ENCODE results near the gene PMEPA1. TPM values are rescaled to one million over a fixed set of nuclear protein-coding genes. Genes with fewer than 3 reads are reported as not detected.

PMEPA1 gene
- total RNA-seq, 2 experiments from 2014 or later = 1.4 to 3.7 TPM

- no peaks in the 10 kb centered on the region for H3K9me3 ChIP-seq (ENCODE audit: low read length)
- CTCF ChIA-PET (ENCODE audit: unreplicated experiment) = interaction anchor here (0.6 to 3.3 kb wide), 2 partner anchors 15 to 238 kb away, joined by 4 to 15 read pairs; no protein-coding TSS in a partner anchor
- no peaks in the 10 kb centered on the region for H4K20me1 ChIP-seq (ENCODE audit: insufficient read depth, low read length)
- no peaks in the 10 kb centered on the region for H3K9me2 ChIP-seq (ENCODE audit: insufficient read depth, low read length)
- H3K36me3 ChIP-seq (ENCODE audit: insufficient read depth, low read length) = no peaks in the 10 kb centered on the region
- peak overlapping the region; percentile 64 for H3K4me3 ChIP-seq (ENCODE audit: low read depth, low read length, poor library complexity, severe bottlenecking)
- POLR2A ChIA-PET = interaction anchor here (0.6 to 2.4 kb wide), 6 partner anchors 15 to 382 kb away, joined by 3 to 15 read pairs (median 4); no protein-coding TSS in a partner anchor
- BruUV-seq (replicated peaks) = no TSS peak
- peak overlapping the region; percentile 94 for H3K4me2 ChIP-seq (ENCODE audit: low read length)
- H3K4me1 ChIP-seq (ENCODE audit: insufficient read depth, low read length, poor library complexity, severe bottlenecking) = peaks cover 95% of the 10 kb centered on the region
- DNase-seq (ENCODE audit: low spot score) = no peak
- intact Hi-C loops (cut with micrococcal nuclease; ENCODE audit: unreplicated experiment) = loop anchor here (5.0 kb wide), 3 partner anchors 202 to 367 kb away; partner anchors contain the start of gene RBM38
- peak overlapping the region; percentile 99 for H3K27ac ChIP-seq (ENCODE audit: low read depth, low read length, poor library complexity, severe bottlenecking)
- no peak for TF ChIP-seq EZH2phosphoT487 (IDR thresholded peaks at IDR 0.05; ENCODE audit: borderline replicate concordance, low read depth, low read length)
- no peak overlapping the region for H2AFZ ChIP-seq (ENCODE audit: low read length)
- peaks cover 20% of the 10 kb centered on the region; the same call in 1 of the 2 replicates for H3K79me2 ChIP-seq (ENCODE audit: insufficient read depth, low read depth, low read length)
These were observed 25.7 kb downstream of the PMEPA1 start for GRCh38 chr20:57683881-57684807.

GRCh38 chr20:57683287-57683686, 26.5 kb downstream of the PMEPA1 start:
- no peak for DNase-seq (ENCODE audit: low spot score)
- Histone ChIP-seq H3K79me2 (ENCODE audit: insufficient read depth, low read depth, low read length) (peaks cover 25% of the 10 kb centered on the region; the same call in 1 of the 2 replicates), H4K20me1 (ENCODE audit: insufficient read depth, low read length) (no peaks in the 10 kb centered on the region), H3K9me3 (ENCODE audit: low read length) (no peaks in the 10 kb centered on the region), H3K27ac (ENCODE audit: low read depth, low read length, poor library complexity, severe bottlenecking) (peak overlapping the region; percentile 99), H3K4me1 (ENCODE audit: insufficient read depth, low read length, poor library complexity, severe bottlenecking) (peaks cover 98% of the 10 kb centered on the region), H2AFZ (ENCODE audit: low read length) (no peak overlapping the region), H3K4me3 (ENCODE audit: low read depth, low read length, poor library complexity, severe bottlenecking) (peak overlapping the region; percentile 64), H3K36me3 (ENCODE audit: insufficient read depth, low read length) (no peaks in the 10 kb centered on the region), H3K4me2 (ENCODE audit: low read length) (peak overlapping the region; percentile 94), H3K9me2 (ENCODE audit: insufficient read depth, low read length) (no peaks in the 10 kb centered on the region)
- TF ChIP-seq CTCF (conservative IDR thresholded peaks at IDR 0.05; ENCODE audit: low read length) (no peak), EZH2phosphoT487 (IDR thresholded peaks at IDR 0.05; ENCODE audit: borderline replicate concordance, low read depth, low read length) (no peak)
- POLR2A ChIA-PET = interaction anchor here (0.6 to 4.3 kb wide), 13 partner anchors 11 to 65 kb away, joined by 3 to 16 read pairs (median 5); partner anchors contain the start of gene PMEPA1
- intact Hi-C loops (cut with micrococcal nuclease; ENCODE audit: unreplicated experiment) = loop anchor here (5.0 kb wide), 3 partner anchors 201 to 366 kb away; partner anchors contain the start of gene RBM38
- CTCF ChIA-PET (ENCODE audit: unreplicated experiment) = interaction anchor here (0.9 to 3.3 kb wide), 2 partner anchors 16 to 35 kb away, joined by 4 to 15 read pairs; no protein-coding TSS in a partner anchor
- BruUV-seq (replicated peaks) = no TSS peak

All from OCI-LY7 (cell line).